Middle frontal gyrus (tissue), 1 donor: ENCODE measurements around the gene PODXL2.
"Not testable (repeated sequence)": the region's sequence is repeated elsewhere in the genome, so short reads cannot be mapped to it uniquely, and the experiment has no call there.

Experiments used
- DNase-seq: peaks from one replicate; pipeline ENCODE4 v3.0.0-alpha.2; 2015; ENCODE audit warnings: low spot score; ENCODE audit errors: extremely low spot score

The PODXL2 gene

DNA sequence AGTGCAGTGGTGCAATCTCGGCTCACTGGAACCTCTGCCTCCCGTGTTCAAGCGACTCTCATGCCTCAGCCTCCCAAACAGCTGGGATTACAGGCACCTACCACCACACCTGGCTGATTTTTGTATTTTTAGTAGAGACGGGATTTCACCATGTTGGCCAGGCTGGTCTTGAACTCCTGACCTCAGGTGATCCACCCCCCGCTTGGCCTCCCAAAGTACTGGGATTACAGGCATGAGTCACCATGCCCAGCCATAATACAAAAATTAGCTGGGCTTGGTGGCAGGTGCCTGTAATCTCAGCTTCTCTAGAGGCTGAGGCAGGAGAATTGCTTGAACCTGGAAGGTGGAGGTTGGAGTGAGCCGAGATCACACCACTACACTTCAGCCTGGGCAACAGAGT lies 26.0 kb downstream of the PODXL2 start:
- not testable (repeated sequence) for DNase-seq

DNA sequence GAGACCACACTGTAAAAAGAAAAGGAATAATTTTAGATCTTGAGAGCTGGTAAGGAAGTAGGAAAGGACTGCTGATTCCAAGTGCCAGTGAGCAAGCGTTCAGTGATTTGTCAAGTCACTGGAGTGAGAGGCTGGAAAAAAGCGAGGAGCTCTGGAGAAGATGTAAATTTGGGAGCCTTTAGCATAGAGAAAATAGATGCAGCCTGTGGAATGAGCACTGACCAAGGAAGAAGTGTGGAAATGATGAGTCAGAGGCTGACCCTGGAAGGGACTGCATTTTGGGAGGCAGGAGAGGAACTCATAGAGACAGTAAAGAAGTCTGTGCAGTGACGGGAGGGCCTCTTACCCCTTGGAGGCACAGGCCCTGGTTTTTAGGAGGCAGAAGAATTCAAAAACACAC lies 26.7 kb downstream of the PODXL2 start:
- DNase-seq: no peak

DNA sequence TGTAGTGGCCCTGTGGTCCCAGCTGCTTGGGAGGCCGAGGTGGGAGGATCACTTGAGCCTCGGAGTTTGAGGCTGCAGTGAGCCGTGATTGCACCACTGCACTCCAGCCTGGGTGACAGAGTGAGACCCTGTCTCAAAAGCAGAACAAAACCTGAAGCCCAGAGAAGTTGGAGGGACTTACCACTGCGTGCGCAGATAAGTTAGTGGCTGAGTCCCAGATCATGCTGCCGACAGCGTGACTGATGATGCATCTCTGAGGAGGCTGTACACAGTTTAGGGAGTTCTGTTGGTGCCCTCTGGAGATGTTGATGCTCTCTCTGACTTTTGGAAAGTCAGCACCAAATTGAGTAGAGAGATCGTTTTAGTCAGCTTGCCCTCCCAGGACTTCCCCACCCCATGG lies 27.9 kb downstream of the PODXL2 start:
- no peak for DNase-seq

DNA sequence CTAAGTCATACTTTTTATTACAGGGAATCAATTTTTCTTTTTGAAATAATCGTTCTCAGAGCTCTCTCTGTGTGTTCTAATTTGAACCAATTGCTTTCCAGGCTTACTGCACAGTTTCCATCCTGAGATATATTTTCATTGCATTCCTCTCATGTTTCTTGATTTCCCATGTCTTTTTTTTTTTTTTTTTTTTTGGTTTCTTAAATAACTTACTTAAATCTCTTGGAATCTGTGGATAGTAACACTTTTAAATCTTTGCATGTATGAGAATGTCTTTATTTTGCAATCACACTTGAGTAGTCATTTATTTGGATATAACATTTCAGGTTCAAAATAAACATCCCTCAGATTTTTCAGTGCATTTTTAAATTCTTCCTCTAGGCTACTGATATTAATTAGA lies 29.2 kb downstream of the PODXL2 start:
- no peak for DNase-seq

DNA sequence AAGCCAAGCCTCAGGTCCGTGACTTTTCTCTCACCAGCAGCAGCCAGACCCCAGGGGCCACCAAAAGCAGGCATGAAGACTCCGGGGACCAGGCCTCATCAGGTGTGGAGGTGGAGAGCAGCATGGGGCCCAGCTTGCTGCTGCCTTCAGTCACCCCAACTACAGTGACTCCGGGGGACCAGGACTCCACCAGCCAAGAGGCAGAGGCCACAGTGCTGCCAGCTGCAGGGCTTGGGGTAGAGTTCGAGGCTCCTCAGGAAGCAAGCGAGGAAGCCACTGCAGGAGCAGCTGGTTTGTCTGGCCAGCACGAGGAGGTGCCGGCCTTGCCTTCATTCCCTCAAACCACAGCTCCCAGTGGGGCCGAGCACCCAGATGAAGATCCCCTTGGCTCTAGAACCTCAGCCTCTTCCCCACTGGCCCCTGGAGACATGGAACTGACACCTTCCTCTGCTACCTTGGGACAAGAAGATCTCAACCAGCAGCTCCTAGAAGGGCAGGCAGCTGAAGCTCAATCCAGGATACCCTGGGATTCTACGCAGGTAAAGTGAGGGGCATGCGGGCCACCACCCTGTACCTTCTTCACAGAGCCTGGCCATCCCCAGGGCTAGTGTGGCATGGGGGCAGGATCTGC lies 31.8 kb downstream of the PODXL2 start:
- no peak for DNase-seq

DNA sequence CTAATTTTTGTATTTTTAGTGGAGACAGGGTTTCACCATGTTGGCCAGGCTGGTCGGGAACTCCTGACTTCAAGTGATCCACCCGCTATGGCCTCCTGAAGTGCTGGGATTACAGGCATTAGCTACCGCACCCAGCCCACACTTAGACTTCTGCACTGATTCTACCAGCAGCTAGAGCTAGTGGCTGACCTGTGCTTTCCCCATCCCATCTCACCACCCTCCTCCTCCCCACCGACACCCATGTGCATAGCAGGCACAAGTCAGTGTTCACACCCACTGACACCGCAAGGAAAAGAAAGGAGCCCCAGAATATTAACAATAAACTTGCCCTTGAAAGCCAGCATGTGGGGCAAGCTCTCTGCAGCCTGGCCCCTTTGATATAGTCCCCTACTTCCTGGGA lies 32.6 kb downstream of the PODXL2 start:
- DNase-seq: no peak

DNA sequence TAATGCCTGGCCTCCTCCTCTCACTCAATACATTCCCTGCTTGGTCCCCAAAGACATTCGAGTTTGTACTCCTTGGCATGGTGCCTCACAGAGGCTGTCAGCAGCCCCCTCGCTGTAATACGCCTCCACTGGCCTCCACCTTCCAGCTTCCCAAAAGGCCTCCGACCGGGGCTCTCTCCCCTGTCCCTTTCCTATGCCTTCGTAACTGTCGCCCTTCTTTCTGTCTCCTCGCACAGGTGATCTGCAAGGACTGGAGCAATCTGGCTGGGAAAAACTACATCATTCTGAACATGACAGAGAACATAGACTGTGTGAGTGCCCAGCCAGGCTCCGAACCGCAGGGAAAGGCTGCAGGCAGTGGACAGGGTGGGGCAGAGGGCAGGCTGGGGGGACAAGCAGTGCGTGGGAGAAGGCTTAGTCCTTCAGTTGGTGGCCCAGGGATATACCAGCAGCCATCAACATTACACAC lies 33.0 kb downstream of the PODXL2 start:
- DNase-seq: no peak

DNA sequence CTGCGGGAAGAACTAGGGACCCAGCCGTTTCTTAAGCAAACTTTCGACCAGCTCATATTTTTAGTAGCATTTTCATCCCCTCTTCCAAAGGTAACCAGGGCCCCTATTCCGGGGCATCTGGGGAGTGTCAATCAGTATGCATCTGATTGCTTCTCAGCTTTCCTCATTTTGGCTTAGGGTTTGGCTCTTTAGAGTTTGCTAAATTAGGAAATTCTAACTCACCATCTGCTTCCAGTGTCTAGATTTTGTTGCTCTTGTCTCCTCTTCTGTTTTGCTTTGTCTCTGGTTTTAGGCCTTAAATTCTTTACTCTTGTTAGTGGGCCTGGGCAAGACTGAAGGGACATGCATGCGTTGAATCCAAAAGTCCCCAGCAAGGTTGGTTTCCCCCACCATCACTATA lies 34.2 kb downstream of the PODXL2 start:
- no peak for DNase-seq

DNA sequence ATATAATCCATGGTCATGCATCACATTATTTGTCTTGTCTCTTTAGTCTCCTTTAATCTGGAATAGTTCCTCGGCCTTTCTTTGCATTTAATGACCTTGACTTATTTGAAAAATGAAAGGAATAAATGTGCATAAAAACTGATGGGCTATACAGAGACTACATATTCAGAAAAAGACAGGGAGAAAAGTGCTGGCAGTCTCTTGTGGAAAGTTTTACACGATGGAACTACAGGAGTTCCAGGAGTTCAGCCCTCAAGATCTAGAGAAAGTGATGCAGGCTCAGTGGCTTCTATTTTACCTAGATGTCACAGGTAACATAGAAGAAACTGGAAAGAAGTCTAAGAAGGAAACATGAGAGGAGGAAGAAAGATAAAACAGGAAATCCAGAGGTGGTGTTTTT lies 36.2 kb downstream of the PODXL2 start:
- no peak for DNase-seq

DNA sequence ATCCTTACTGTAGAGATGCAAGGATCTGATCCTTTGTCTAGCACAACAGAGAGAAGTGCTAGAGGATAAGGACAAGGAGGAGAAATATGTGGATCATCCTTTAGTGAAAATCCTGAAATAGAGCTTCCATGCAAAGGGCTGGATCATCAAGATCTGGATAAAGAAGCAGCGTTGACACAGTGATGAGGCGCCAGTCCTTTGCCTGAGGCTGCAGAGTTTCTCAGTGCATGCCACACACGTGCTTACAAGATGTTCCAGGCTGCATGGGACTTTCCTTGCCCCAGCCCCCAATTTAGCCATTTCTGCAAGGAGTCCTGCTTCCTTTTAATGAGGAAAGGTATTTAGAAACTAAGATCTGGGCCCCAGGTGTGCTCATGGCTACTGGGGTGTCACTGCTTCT lies 36.6 kb downstream of the PODXL2 start:
- DNase-seq: no peak

DNA sequence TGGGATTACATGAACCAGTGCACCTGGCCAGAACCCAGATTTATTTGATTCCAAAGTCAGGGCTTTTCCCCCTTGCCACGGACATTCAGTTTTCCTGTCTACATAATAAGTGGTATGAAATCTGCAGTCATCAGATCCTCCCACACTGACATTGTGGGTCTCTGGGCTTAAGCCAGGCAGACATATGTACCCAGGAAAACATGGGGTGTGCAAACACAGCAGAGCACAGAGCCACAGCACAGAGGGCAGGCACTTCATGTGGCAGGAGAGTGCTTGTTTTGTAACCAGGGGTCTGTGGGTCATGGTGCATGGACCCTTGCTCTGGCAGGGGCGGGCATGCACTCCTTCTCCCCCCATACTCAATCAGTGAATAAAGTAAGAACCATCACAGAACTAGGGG lies 37.7 kb downstream of the PODXL2 start:
- no peak for DNase-seq

DNA sequence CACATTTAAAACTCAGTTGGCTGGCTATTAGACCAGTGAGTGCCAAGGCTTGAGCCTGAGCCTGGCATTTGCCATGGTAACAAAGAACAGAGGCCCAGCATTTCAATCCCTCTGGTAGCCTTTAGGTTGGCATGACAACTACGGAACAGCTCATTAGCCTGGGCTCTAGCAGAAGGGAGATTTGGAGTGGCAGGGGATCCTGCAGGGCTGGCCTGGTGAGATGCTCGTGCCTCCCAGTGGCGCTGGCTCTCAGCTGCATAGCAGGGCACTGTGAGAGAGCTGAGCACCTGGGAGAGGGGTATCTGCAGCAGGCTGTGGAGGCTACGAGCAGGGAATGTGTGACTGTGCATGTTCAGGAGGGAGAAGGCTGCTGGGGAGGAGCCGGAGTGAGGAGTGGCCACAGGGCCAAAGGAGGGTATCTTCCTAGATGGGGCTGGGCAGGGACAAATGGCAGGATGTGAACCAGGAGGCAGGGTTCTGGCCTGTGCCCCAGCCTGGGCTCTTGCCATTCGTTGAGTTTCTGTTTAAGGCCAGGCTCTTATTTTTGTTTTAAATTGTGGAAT lies 38.2 kb downstream of the PODXL2 start:
- DNase-seq: no peak

DNA sequence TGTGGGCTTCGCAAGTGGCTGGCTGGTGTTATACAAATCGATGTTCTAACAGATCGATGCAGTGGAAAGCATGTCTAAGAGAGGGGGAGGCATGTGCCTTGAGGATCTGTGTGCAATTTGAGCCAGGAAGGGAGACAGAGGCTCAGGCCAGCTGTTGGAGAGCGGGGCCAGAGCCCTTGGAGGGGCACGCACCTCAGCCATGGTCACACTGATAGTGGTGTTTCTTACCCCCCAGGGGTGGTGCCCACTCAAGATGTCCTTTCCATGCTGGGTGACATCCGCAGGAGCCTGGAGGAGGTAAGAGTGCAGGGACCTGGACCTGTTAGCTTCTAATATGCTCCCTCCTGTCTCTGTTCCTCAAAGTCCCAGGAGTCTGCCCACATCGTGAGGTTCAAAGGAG lies 39.9 kb downstream of the PODXL2 start:
- no peak for DNase-seq

DNA sequence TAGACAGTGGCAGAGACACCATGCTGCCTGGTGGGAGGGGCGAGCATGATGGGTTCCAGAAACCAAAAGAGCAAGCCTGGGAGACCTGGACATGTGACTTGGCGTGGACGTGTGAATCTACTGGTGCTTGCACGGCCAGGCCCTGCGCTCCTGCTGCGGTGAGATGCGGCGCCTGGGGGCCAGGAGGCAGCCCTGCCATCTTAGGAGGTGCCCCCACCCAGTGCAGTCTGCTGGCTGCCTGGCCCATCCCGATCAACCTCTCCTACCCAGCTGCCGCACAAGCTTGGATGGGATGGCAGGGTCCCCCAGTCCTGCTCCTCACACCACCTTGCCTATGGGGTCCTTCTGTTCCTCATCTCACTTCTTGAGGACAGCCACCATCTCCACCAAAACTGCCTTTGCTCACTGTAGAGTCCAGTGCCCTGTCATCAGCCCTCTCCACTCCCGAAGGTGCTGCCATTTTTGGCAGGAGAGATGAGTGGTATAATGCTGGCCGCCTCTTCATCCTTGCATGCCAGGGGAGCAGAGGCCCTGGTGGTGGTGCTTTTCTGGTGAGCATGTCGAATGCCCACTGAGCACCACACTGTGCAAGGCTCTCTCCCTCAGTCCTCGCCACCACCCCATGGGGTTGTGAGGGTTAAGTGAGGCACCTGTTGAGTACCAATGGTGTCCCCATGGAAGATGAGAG lies 40.7 kb downstream of the PODXL2 start:
- no peak for DNase-seq

DNA sequence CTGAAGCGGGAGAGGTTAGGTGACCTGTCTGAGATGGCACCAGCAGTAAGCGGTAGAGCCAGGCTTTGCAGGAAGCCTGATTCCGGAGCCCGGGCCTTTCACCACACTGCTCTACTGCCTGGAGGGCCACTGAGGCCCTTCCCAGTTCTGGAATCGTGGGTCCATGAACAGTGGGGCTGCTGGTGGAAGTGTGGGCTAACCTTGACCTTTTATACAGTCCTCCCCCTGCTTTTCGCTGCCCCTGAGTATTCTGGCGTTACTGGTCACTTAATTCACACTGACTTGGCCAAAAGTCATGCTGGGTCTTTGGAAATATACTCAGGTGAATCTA lies 41.2 kb downstream of the PODXL2 start:
- no peak for DNase-seq

DNA sequence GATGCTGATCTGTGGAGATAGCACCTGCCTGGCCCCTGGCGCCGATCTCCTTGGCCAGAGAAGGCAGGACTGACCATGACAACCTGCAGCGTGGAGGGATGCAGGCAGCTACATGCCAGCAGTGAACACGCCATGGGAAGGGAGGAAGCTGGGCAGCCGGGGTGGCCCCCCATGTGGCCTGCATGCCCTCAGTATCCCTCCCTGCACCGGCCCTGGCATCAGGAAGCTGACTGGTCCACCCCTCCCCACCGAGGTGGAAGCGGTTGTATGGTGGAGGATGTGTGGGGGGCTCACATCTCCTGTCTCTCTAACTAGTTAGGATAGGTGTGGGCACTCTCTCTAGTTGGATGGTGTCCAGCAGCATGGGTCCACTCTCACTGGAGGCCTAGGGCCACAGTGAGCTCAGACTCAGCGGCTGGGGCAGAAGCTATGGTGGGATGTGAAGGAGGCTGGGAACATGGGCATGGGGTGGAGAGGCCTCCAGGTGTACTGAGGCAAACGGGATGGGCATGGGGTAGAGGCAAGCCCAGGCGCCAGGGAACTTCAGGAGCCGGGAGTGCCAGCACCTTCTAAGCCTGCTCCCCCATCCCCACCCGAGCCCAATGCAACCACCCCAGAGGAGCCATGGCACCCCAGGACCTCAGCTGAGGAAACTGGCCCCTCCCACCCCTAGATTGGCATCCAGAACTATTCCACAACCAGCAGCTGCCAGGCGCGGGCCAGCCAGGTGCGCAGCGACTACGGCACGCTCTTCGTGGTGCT lies 42.0 kb downstream of the PODXL2 start:
- no peak for DNase-seq

DNA sequence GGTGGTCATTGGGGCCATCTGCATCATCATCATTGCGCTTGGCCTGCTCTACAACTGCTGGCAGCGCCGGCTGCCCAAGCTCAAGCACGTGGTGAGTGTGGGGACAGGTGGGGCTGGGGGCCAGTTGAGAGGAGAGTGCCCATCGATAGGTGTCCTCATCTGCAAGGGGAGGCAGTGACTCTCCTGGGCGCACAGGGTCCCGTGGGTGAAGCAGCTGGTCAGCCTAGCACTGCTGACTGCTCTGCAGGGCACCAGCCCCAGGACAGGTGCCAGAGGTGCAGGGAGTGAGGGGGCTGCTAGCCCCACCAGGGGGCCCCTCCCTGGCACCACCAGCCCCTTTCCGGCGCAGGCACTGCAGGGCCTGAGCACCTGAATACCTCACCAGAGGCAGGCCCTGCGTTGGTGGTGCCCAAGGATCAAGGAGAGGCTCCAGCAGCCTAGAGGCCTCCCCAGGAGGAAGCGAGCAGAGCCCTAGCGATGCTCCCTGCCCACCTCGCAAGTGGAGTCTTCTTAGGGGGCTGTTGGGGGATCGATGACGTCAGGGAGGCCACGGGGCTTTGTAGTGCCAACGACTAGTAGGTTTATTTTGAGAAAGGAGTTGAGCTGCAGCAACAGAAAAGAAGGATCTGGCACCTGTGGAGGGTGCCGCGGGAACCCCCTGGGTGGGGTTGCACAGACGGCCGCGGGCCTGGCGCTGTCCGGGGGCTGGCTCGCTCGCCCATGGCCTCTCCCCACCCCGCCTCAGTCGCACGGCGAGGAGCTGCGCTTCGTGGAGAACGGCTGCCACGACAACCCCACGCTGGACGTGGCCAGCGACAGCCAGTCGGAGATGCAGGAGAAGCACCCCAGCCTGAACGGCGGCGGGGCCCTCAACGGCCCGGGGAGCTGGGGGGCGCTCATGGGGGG lies 42.8 kb downstream of the PODXL2 start:
- DNase-seq: no peak

DNA sequence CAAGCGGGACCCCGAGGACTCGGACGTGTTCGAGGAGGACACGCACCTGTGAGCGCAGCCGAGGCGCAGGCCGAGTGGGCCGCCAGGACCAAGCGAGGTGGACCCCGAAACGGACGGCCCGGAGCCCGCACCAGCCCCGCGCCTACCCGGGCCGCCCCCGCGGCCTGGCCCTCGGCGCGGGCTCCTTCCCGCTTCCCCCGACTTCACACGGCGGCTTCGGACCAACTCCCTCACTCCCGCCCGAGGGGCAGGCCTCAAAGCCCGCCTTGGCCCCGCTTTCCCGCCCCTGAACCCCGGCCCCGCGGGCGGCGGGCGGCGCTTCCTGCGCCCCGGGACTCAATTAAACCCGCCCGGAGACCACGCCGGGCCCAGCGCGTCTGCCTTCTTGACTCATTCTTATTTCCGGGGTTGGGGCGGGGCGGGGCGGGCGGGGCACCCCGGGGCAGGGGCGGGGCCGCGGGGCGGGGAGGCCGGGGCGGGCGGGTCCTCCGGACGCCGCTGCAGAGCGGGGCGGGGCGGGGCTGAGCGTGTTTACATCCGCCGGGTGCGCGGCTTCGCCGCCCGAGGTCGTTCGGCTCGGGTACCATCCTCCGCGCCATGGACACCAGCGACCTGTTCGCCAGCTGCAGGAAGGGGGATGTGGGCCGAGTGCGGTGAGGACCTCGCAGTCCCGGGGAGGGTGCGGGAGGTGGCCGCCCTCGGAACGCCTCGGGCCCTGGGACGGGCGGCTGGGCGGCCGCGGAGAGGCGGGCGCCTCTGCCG lies 43.6 kb downstream of the PODXL2 start, which contains the start of gene ABTB1:
Gene ABTB1, plus strand, starts transcription at position 524 of the 762 bp plus-strand sequence. Its CDS starts 74 bp downstream, at position 598.
- DNase-seq: no peak

DNA sequence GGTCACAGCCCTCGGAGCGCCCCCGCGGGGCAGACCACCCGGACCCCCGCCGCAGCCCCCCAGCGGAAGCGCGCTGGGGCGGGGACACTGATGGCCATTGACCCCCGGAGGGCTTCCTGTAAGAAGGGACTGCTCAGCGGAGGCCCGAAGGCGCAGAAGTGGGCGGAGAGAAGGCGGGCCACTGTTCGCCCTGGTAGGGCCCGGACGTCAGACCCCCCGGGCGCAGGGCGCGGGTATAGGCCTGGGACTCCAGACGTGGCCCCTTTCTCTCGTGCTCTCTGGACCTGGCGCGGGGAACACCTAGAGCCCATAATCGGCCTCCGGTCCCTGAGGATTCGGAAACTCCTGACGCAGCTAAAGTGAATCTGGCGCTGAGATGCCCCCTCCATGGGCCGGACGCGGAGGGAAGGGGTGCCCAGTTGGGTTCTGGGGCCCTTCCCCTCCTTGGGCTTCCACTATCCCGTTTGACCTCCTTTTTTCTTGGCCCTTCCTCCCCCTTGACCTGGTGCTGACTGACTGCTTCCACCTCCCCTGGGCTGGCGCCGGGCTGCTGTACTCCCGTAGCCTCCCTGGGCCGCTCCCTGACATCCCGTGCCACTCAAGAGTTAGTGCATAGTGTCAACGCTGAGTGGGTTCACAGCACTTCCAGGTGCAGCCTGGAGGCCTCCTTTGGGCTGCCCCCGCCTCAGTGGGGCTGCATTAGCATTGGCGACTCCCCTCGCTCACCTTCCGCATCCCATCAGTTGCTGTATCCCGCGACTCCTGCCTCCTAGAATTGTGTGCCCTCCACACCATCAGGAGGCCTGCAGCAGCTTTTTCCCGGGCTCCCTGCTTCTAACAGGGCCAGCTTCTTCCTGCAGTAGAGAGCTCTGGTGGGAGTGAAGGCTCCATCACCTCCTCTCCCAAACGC lies 44.5 kb downstream of the PODXL2 start:
- no peak for DNase-seq
